DND-41 (cell line): ENCODE data around the gene TAOK1.

Experiments used
- EZH2 ChIP-seq: IDR thresholded peaks from 3 replicates; pipeline ENCODE4 v1.6.1; 2012; ENCODE audit warnings: borderline replicate concordance, low read depth, mild to moderate bottlenecking, moderate library complexity, low read length, inconsistent platforms; ENCODE audit not compliant: severe bottlenecking
- TF ChIP-seq, protein P1 (sequence below): IDR thresholded peaks from 2 replicates; pipeline ENCODE4 v1.5.1; 2012; ENCODE audit warnings: borderline replicate concordance, low read length, moderate library complexity, mild to moderate bottlenecking; ENCODE audit not compliant: poor library complexity, severe bottlenecking; ENCODE audit errors: extremely low read depth

DNA sequence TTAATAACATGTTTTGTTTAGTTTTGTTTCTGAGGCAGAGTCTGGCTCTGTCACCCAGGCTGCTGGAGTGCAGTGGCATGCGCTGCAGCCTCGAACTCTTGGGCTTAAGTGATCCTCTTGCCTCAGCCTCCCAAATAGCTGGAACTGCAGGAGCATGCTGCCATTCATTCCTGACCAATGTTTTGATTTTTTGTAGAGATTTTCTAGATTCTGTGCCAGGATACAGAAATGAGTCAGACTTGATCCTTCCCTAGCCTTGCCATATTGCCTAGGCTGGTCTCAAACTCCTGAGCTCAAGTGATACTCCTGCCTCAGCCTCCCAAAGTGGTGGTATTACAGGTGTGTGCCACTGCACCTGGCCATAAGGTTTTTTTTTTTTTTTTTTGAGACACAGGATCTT lies 17.7 kb downstream of the TAOK1 start:
- TF ChIP-seq, protein P1, sequence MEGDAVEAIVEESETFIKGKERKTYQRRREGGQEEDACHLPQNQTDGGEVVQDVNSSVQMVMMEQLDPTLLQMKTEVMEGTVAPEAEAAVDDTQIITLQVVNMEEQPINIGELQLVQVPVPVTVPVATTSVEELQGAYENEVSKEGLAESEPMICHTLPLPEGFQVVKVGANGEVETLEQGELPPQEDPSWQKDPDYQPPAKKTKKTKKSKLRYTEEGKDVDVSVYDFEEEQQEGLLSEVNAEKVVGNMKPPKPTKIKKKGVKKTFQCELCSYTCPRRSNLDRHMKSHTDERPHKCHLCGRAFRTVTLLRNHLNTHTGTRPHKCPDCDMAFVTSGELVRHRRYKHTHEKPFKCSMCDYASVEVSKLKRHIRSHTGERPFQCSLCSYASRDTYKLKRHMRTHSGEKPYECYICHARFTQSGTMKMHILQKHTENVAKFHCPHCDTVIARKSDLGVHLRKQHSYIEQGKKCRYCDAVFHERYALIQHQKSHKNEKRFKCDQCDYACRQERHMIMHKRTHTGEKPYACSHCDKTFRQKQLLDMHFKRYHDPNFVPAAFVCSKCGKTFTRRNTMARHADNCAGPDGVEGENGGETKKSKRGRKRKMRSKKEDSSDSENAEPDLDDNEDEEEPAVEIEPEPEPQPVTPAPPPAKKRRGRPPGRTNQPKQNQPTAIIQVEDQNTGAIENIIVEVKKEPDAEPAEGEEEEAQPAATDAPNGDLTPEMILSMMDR, result no peak
- no peak for TF ChIP-seq EZH2
